Dedifferentiated amniotic fluid mesenchymal stem cell (primary cell): ENCODE results near the gene GLI1.
"Not testable (repeated sequence)": the region's sequence is repeated elsewhere in the genome, so short reads cannot be mapped to it uniquely, and the experiment has no call there.

ENCODE experiments used
- DNase-seq: peaks from one replicate; pipeline ENCODE4 v3.0.0-alpha.2; 2016; ENCODE audit errors: extremely low spot score

Gene GLI1

GRCh38 chr12:57476162-57476992 is 16.8 kb downstream of the GLI1 start:
- DNase-seq = no peak

DNA sequence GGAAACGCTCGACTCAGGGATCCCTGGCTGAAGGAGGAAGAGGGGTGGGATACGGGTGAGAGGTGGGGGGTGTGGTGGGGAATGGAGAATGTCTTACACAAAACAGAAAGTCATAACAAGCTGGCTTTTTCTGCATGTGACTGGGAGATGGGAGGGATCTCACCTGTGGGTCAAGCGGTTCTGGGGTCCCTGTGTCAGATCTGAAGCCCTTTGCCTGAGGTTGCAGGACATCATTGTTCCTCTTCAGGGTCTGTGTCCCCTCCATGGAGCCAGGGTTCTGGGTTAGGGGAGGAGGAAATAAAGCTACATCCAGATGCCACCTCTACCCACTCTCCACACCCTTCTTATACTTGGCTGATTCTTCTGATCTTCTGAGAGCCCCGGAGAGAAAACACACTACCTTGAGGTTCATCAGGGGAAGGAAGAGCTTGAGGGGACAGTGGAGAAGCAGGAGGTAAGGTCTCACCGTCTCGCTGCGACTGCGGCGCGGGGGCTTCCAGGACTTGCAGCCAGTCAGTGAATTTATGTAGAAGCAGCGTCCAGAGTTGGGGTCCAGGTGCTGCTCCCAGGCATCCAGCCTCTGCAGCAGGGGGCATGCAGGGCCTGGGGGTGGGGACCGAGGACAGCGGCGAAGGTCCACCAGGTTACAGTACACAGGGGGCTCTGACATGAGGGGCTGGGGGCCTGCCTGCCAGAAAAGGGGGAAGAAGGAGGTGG is 17.6 kb downstream of the GLI1 start:
- DNase-seq = no peak

- no peak for DNase-seq
Measured at GRCh38 chr12:57477710-57478681, 18.4 kb downstream of the GLI1 start.

- no peak for DNase-seq
Measured at GRCh38 chr12:57479043-57479375, 19.4 kb downstream of the GLI1 start.

DNA sequence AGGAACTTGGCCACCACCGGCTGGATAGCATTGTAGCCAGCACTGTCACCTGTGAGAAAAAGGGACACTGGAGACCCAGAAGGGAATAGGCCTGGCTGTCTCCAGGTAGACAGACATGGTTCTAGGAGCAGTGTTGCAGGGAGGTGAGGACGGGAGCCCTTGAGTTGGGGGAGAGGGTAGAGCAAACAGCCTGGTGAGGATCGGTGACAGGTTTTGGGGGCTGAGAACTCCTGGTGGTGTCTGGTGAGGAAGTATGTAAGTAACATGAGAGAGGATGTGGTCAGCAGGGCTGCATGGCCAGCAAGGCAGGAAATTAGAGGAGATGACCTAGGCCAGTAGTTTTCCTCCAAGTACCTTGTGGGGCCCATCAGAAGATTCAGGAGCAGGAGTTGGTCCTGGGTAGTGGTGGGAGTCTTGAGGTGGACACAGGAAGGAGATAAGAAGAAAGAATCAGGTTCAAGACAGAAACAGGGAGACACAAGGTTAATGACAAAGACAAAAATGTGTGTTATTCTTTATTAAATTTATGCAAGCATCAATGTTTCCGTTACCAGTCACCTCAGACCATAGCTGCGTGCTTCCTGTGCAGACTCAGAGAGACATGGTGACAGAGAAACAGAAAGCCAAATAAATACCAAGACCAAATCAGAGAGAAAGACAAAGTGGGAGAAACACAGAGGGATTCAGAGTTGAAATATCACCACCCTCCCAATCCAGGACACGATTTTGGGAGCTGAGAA is 20.0 kb downstream of the GLI1 start, which contains the start of gene ARHGAP9:
TSS of gene ARHGAP9 (minus strand) at position 491 of the 740 bp plus-strand sequence. CDS start at position 31, 460 bp downstream.
- DNase-seq = no peak

DNA sequence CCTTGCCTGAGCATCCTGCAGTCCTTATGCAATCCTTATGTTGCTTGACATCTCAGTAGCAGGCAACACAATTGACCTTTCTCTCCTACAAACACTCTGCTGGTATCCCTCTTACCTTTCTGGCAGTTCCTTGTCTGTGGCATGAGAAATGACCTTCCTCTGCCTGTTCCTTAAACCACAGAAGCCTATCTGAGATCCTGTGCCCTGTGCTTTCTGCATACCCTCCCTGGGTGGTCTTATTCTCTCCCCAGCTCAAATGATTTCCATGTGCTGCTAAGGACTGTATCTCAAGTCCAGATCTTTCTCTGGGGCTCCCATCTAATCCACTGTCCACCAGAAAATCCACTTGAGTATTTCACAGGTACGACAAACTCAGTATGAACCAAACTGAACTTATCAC is 22.1 kb downstream of the GLI1 start:
- DNase-seq = no peak

DNA sequence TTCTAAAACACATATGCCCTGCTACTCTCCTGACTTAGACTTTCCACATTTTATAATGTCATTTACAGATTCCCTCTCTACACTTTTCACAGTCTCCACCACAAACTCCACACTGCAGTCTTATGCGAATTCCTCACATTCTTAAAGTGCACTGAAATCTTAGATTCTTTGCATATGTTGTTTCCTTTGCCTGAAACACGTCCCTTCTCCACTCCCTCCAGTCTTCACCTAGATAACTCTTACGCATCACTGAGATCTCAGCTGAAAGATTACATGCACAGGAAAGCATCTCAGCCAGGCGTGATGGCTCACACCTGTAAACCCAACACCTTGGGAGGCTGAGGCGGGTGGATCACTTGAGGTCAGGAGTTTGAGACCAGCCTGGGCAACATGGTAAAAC is 23.9 kb downstream of the GLI1 start:
- DNase-seq = peak; percentile 55

GRCh38 chr12:57485695-57486094 is 26.1 kb downstream of the GLI1 start:
- no peak for DNase-seq

- no peak for DNase-seq
Measured at GRCh38 chr12:57487055-57487596, 27.5 kb downstream of the GLI1 start.

DNA sequence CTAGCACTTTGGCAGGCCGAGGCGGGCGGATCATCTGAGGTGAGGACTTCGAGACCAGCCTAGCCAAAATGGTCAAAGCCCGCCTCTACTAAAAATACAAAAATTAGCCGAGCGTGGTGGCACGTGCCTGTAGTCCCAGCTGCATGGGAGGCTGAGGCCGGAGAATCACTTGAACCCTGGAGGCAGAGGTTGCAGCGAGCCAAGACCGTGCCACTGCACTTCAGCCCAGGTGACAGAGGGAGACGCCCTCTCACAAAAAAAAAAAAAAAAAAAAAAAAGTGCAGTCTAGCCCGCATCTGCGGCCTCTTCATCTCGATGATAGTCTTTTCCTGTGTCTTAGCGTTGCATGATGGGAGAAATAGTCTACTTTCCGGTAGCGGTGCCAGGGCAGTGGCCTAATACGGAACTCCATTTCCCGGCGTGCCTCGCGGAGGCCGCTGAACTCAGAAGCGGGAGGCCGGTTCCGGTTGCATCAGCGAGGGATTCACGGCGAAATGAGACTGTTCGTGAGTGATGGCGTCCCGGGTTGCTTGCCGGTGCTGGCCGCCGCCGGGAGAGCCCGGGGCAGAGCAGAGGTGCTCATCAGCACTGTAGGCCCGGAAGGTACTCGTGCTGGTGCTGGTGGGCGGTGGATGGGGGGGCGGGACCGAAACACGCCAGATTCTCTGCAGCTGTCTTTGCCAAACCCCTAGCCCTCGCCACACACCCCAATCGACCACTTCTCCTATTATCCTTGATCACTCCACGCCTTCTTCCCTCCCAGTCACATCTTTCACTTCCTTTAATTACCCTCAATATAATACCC is 28.2 kb downstream of the GLI1 start, which contains the start of gene MARS1:
TSS of gene MARS1 (plus strand) at position 472 of the 805 bp plus-strand sequence. CDS start at position 495, 23 bp downstream.
- DNase-seq = peak; percentile 98

DNA sequence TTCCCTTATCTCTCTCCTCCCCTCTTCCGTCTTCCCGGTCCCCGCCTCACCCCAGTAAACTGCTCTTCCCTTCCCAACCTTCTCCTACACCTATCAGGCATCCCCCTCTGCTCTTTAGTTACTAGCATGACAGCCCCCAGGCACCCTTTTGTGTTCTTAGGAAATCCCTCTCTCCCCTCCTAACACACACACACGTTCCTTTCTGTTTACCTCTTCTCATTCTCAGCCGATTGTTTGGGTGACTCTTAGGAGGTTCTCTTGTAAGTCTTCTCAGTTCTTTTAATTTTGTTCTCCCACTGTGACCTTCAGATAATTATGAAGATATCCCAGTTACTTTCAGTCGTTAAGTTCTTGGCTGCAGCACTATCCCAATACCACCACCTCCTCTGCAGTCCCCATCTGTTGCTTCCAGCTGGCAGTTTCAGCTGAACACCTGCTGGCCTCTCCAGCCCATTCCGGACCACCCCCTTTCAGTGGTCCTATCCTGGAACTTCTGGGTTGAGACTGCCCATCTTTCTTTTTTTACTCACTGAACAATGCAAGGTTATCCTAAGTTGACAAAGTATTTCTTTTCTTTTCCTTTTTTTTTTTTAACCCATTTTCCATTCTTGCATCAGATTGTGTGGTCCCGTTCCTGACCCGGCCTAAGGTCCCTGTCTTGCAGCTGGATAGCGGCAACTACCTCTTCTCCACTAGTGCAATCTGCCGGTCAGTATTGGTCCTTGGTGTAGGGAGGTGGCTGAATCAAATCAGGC is 29.0 kb downstream of the GLI1 start:
- DNase-seq = no peak

GRCh38 chr12:57489157-57489641 is 29.6 kb downstream of the GLI1 start:
- DNase-seq = no peak

DNA sequence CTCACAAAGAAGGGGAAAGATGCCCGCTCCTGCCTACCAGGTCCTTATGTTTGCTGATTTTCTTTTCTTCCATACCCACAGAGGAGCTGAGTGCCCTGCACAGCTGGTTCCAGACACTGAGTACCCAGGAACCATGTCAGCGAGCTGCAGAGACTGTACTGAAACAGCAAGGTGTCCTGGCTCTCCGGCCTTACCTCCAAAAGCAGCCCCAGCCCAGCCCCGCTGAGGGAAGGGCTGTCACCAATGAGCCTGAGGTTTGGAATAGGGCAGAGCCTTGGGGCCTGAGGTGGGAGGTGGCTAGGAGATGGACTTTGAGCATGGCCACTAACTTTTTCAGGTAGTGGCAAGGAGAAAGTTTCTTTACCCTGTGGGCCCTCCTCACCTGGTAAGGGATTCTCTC is 30.5 kb downstream of the GLI1 start:
- DNase-seq = no peak

DNA sequence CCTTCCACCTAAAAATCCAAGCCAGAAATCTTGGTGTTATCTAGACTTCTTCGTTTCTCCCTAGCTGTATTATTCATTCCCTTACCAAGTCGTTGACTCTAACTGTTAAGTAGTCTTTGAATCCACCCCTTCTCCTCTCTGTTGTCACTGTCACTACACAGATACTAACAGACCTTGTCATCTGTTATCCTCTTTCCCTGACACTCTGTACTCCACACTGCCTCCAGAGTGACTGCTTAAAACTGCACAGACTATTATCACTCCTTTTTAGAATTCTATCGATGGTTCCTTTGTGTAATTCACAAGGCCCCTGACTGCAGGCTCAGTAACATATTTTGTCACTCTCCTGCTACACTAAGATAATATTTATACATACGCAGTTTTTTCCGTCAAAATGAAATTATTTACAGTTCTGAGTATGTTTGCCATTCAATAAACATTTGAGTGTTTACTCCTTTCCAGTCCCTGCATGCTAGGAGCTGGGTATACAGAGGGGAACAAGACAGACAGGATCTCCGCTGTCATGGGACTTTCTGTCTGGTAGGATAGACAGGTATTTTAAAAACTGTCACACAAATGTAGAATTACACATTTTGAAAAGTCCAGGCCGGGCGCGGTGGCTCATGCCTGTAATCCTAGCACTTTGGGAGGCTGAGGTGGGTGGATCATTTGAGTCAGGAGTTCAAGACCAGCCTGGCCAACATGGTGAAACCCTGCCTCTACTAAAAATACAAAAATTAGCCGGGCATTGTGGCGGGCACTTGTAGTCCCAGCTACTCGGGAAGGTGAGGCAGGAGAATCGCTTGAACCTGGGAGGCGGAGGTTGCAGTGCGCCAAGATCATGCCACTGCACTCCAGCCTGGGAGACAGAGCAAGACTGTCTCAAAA is 32.1 kb downstream of the GLI1 start:
- no peak for DNase-seq

DNA sequence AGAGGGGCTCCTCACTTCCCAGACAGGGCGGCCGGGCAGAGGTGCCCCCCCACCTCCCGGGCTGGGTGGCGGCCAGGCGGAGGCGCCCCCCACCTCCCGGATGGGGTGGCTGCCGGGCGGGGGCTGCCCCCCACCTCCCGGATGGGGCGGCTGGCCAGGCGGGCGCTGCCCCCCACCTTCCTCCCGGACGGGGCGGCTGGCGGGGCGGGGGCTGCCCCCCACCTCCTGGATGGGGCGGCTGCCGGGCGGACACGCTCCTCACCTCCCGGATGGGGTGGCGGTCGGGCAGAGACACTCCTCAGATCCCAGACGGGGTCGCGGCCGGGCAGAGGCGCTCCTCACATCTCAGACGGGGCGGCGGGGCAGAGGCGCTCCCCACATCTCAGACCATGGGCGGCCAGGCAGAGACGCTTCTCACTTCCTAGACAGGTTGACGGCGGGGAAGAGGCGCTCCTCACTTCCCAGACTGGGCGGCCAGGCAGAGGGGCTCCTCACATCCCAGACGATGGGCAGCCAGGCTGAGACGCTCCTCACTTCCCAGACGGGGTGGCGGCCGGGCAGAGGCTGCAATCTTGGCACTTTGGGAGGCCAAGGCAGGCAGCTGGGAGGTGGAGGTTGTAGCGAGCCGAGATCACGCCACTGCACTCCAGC is 35.6 kb downstream of the GLI1 start:
- DNase-seq = not testable (repeated sequence)

DNA sequence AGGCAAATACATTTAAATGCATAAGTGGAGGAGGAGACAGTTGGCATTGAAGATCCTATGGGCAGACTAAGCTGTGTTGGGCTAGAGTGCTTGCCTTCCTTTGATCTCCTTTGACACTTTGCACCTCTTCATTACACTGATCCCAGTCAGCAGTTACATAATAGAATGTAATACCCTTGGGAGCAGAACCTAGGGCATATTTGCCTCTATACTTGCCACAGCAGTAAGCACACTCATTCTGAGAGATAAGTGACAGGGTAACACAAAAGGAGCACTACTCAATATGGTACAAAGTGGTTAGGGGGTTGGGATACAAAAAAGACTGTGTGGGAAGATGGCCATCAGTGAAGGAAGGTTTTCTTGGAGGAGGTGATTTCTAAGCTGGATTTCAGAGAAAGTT is 37.2 kb downstream of the GLI1 start:
- DNase-seq = no peak
